NT2/D1 (cell line): ENCODE results near the gene PPP1R1A.

Experiments
- DNase-seq: peaks from one replicate; pipeline ENCODE4 v3.0.0-alpha.2; 2011; ENCODE audit warnings: low read depth, low spot score
- H3K27me3 ChIP-seq: 2 replicates; pipeline ENCODE4 v1.6.0; 2011; ENCODE audit warnings: mild to moderate bottlenecking; ENCODE audit not compliant: insufficient read length, insufficient read depth
- H3K36me3 ChIP-seq: 2 replicates; pipeline ENCODE4 v1.6.1; 2011; ENCODE audit warnings: mild to moderate bottlenecking, low read length, mixed read lengths; ENCODE audit not compliant: insufficient read depth, insufficient read length
- H3K4me1 ChIP-seq: 2 replicates; pipeline ENCODE4 v1.5.1; 2011; ENCODE audit not compliant: insufficient read depth, insufficient read length
- H3K4me3 ChIP-seq: 2 replicates; pipeline ENCODE4 v1.5.1; 2011; ENCODE audit warnings: low read depth; ENCODE audit not compliant: insufficient read length
- H3K9ac ChIP-seq: 2 replicates; pipeline ENCODE4 v1.6.0; 2011; ENCODE audit warnings: low read depth; ENCODE audit not compliant: insufficient read length
- H3K9me3 ChIP-seq: 2 replicates; pipeline ENCODE4 v1.5.1; 2011; ENCODE audit warnings: mild to moderate bottlenecking, low read length; ENCODE audit not compliant: insufficient read depth
- SUZ12 ChIP-seq: IDR thresholded peaks from 2 replicates; pipeline ENCODE4 v1.6.1; 2011; ENCODE audit not compliant: insufficient read length, insufficient read depth; ENCODE audit errors: extremely low read depth
- YY1 ChIP-seq: IDR thresholded peaks from 2 replicates; pipeline ENCODE4 v1.6.1; 2011; ENCODE audit not compliant: insufficient read length, insufficient read depth
- ZNF274 ChIP-seq: IDR thresholded peaks from 2 replicates; pipeline ENCODE4 v1.6.1; 2011; ENCODE audit warnings: mild to moderate bottlenecking, low read depth, low read length

PPP1R1A gene

GRCh38 chr12:54588110-54588889 is at the start of gene PPP1R1A:
PPP1R1A (minus strand) TSS chr12:54588659; CDS start chr12:54588488, 171 bp downstream.
- Histone ChIP-seq H3K27me3 (peaks cover 19% of the 10 kb centered on the region), H3K9me3 (no peaks in the 10 kb centered on the region), H3K9ac (peak within 1 kb of the TSS; percentile 76), H3K36me3 (no peaks in the 10 kb centered on the region), H3K4me1 (peaks cover 25% of the 10 kb centered on the region), H3K4me3 (peak within 1 kb of the TSS; percentile 69)
- DNase-seq = no peak
- no peak for TF ChIP-seq SUZ12

- no peak for DNase-seq
- no peak within 1 kb of the TSS for H3K4me3 ChIP-seq
- TF ChIP-seq YY1 (no peak), SUZ12 (no peak), ZNF274 (no peak)
- no peak within 1 kb of the TSS for H3K9ac ChIP-seq
- H3K9me3 ChIP-seq = no peaks in the 10 kb centered on the region
- H3K27me3 ChIP-seq = no peaks in the 10 kb centered on the region
- no peaks in the 10 kb centered on the region for H3K4me1 ChIP-seq
- no peaks in the 10 kb centered on the region for H3K36me3 ChIP-seq
These were observed 46.3 kb upstream of the PPP1R1A start, which contains the start of gene LACRT for GRCh38 chr12:54634795-54635194. LACRT (minus strand) TSS chr12:54634895; CDS start chr12:54634841, 54 bp downstream.

GRCh38 chr12:54631988-54632728 is 43.7 kb upstream of the PPP1R1A start:
- DNase-seq = no peak
- H3K36me3 ChIP-seq = no peaks in the 10 kb centered on the region
- H3K9ac ChIP-seq = no peak overlapping the region
- no peaks in the 10 kb centered on the region for H3K4me1 ChIP-seq
- TF ChIP-seq SUZ12 (no peak), YY1 (no peak), ZNF274 (no peak)
- H3K4me3 ChIP-seq = no peak overlapping the region
- H3K27me3 ChIP-seq = no peaks in the 10 kb centered on the region
- peaks cover 17% of the 10 kb centered on the region; the same call in 1 of the 2 replicates for H3K9me3 ChIP-seq

- H3K4me3 ChIP-seq = no peak overlapping the region
These were observed 43.1 kb upstream of the PPP1R1A start for GRCh38 chr12:54631551-54631950.

GRCh38 chr12:54629925-54630324 is 41.5 kb upstream of the PPP1R1A start:
- H3K9ac ChIP-seq = no peak overlapping the region
- no peak for TF ChIP-seq YY1
- TF ChIP-seq SUZ12 = no peak
- no peak for TF ChIP-seq ZNF274
- no peaks in the 10 kb centered on the region for H3K27me3 ChIP-seq
- no peak for DNase-seq
- no peaks in the 10 kb centered on the region for H3K4me1 ChIP-seq
- H3K36me3 ChIP-seq = no peaks in the 10 kb centered on the region
- peaks cover 21% of the 10 kb centered on the region; the same call in 1 of the 2 replicates for H3K9me3 ChIP-seq
- no peak overlapping the region for H3K4me3 ChIP-seq

More at GRCh38 chr12:54631551-54631950, 43.1 kb upstream of the PPP1R1A start:
- DNase-seq = no peak
- no peaks in the 10 kb centered on the region for H3K27me3 ChIP-seq
- H3K36me3 ChIP-seq = no peaks in the 10 kb centered on the region
- H3K4me1 ChIP-seq = no peaks in the 10 kb centered on the region
- no peak overlapping the region for H3K9ac ChIP-seq
- peaks cover 21% of the 10 kb centered on the region; the same call in 1 of the 2 replicates for H3K9me3 ChIP-seq
- no peak for TF ChIP-seq YY1
- TF ChIP-seq ZNF274 = no peak
- no peak for TF ChIP-seq SUZ12

GRCh38 chr12:54628186-54628846 is 39.9 kb upstream of the PPP1R1A start:
- Histone ChIP-seq H3K27me3 (no peaks in the 10 kb centered on the region), H3K9ac (no peak overlapping the region)
- no peak for DNase-seq

GRCh38 chr12:54627304-54627703 is 38.8 kb upstream of the PPP1R1A start:
- peaks cover 21% of the 10 kb centered on the region; the same call in 1 of the 2 replicates for H3K9me3 ChIP-seq

More at GRCh38 chr12:54628186-54628846, 39.9 kb upstream of the PPP1R1A start:
- no peaks in the 10 kb centered on the region for H3K4me1 ChIP-seq
- peaks cover 21% of the 10 kb centered on the region; the same call in 1 of the 2 replicates for H3K9me3 ChIP-seq
- H3K36me3 ChIP-seq = no peaks in the 10 kb centered on the region
- no peak overlapping the region for H3K4me3 ChIP-seq
- TF ChIP-seq YY1 (no peak), SUZ12 (no peak), ZNF274 (no peak)

More at GRCh38 chr12:54627304-54627703, 38.8 kb upstream of the PPP1R1A start:
- no peak overlapping the region for H3K4me3 ChIP-seq
- no peak overlapping the region for H3K9ac ChIP-seq
- H3K4me1 ChIP-seq = no peaks in the 10 kb centered on the region
- TF ChIP-seq SUZ12 (no peak), YY1 (no peak), ZNF274 (no peak)
- no peaks in the 10 kb centered on the region for H3K27me3 ChIP-seq
- no peak for DNase-seq
- no peaks in the 10 kb centered on the region for H3K36me3 ChIP-seq
